ENCODE measurements around the gene DOLPP1. TPM values are rescaled to one million over a fixed set of nuclear protein-coding genes. Genes with fewer than 3 reads are reported as not detected.

Gene DOLPP1
- total and polyA plus RNA-seq, 2 of the 13 experiments (the other 11 are each of a cell fraction or from before 2014, with no cell fraction given): 21.0 to 34.1 TPM

DNA sequence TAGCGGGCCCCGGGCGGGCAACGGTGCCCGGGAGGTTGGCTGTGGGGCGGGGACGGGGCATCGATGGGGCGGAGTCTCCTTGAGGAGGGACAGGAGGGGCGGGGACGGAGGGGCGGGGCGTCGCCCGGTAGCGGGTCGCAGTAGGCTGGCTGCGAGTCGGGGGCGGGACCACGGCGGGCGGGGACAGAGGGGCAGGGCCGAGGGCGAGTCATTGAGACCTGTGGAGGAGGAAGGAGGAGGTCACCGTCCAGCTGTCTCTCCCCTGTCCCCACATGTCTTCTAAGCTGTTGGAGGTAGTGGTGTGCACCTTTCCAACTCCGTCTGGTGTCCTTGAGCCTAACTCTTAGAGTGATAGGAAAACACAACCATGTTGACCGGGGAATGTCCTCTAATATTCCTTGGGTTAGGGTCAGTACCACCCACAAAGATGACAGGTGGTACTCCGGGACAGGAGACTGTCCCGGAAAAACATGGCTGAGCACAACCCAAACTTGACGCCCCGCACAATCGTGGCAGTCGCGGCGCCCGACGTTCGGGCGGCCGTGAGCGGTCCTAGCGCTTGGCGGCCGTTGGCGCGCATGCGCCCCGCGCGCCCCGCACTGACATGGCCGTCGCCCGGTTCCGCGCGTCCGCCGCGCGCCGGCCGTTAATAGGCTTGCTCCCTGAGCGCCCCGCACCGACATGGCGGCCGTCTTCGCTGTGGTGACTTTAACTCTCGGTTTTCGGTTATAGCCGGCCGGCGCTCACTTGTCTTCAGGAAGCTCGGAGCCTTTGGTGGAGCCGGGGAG, 30.0 kb downstream of the DOLPP1 start, which contains the start of the genes CRAT and PTPA (continued):
- TF ChIP-seq PRPF4 (IDR thresholded peaks at IDR 0.05; ENCODE audit: low read depth, low read length, poor library complexity, severe bottlenecking): no peak
- TF ChIP-seq SP2 (CRISPR knock-in tag; IDR thresholded peaks at IDR 0.05): peak; percentile 62; the same call in 1 of the 2 replicates
- TF ChIP-seq ZNF138 (CRISPR knock-in tag; IDR thresholded peaks at IDR 0.05; ENCODE audit: low read depth): peak; percentile 64; the same call in 1 of the 2 replicates
- TF ChIP-seq ZFP82 (CRISPR knock-in tag; IDR thresholded peaks at IDR 0.05; ENCODE audit: borderline replicate concordance): peak; percentile 65
- TF ChIP-seq HOXA3 (CRISPR knock-in tag; IDR thresholded peaks at IDR 0.05): peak; percentile 95
- TF ChIP-seq, protein P1, sequence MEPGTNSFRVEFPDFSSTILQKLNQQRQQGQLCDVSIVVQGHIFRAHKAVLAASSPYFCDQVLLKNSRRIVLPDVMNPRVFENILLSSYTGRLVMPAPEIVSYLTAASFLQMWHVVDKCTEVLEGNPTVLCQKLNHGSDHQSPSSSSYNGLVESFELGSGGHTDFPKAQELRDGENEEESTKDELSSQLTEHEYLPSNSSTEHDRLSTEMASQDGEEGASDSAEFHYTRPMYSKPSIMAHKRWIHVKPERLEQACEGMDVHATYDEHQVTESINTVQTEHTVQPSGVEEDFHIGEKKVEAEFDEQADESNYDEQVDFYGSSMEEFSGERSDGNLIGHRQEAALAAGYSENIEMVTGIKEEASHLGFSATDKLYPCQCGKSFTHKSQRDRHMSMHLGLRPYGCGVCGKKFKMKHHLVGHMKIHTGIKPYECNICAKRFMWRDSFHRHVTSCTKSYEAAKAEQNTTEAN (CRISPR knock-in tag; conservative IDR thresholded peaks at IDR 0.05): peak; percentile 57; the same call in 1 of the 2 replicates
- no peak for TF ChIP-seq ZNF333 (CRISPR knock-in tag; IDR thresholded peaks at IDR 0.05; ENCODE audit: borderline replicate concordance)
- no peak for TF ChIP-seq BATF2 (CRISPR knock-in tag; IDR thresholded peaks at IDR 0.05)
- TF ChIP-seq, protein P2, sequence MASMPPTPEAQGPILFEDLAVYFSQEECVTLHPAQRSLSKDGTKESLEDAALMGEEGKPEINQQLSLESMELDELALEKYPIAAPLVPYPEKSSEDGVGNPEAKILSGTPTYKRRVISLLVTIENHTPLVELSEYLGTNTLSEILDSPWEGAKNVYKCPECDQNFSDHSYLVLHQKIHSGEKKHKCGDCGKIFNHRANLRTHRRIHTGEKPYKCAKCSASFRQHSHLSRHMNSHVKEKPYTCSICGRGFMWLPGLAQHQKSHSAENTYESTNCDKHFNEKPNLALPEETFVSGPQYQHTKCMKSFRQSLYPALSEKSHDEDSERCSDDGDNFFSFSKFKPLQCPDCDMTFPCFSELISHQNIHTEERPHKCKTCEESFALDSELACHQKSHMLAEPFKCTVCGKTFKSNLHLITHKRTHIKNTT (CRISPR knock-in tag; IDR thresholded peaks at IDR 0.05): no peak
- TF ChIP-seq MIER3 (CRISPR knock-in tag; IDR thresholded peaks at IDR 0.05; ENCODE audit: borderline replicate concordance): peak; percentile 17; the same call in 1 of the 2 replicates
- 0 out of 2 replicates have a peak, but pooled peaks have one; percentile 71 for TF ChIP-seq ZXDC (CRISPR knock-in tag; IDR thresholded peaks at IDR 0.05)
- TF ChIP-seq, protein P3, sequence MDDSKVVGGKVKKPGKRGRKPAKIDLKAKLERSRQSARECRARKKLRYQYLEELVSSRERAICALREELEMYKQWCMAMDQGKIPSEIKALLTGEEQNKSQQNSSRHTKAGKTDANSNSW (CRISPR knock-in tag; IDR thresholded peaks at IDR 0.05; ENCODE audit: borderline replicate concordance): peak; percentile 58; the same call in 1 of the 2 replicates
- peak; percentile 39; the same call in 1 of the 2 replicates for TF ChIP-seq THAP11 (CRISPR knock-in tag; IDR thresholded peaks at IDR 0.05)
- TF ChIP-seq ZNF30 (CRISPR knock-in tag; IDR thresholded peaks at IDR 0.05): 0 out of 2 replicates have a peak, but pooled peaks have one; percentile 21
- peak; percentile 10; the same call in 1 of the 2 replicates for TF ChIP-seq KDM5A (IDR thresholded peaks at IDR 0.05; ENCODE audit: borderline replicate concordance, low read length)
- no peak for TF ChIP-seq CEBPZ (IDR thresholded peaks at IDR 0.05; ENCODE audit: low read length)
- peak; percentile 43 for TF ChIP-seq HES4 (CRISPR knock-in tag; IDR thresholded peaks at IDR 0.05; ENCODE audit: borderline replicate concordance)
- TF ChIP-seq ZNF776 (CRISPR knock-in tag; IDR thresholded peaks at IDR 0.05): peak; percentile 8; the same call in 1 of the 2 replicates
- 0 out of 2 replicates have a peak, but pooled peaks have one; percentile 20 for TF ChIP-seq RNF2 (conservative IDR thresholded peaks at IDR 0.05; ENCODE audit: low read depth)

All from HepG2 (cell line).